ENCODE results near the gene TRIP10. TPM values are rescaled to one million over a fixed set of nuclear protein-coding genes. Genes with fewer than 3 reads are reported as not detected.
A peak's percentile ranks its signal among the peaks of the same experiment; 100 is the strongest.

Gene TRIP10
- polyA plus RNA-seq, 3 donors: 1.5 to 2.4 (median 1.9) TPM

GRCh38 chr19:6712231-6712630, 27.2 kb upstream of the TRIP10 start:
- no peak overlapping the region for H3K4me2 ChIP-seq (replicated peaks; ENCODE audit: extremely low read depth, low read length, poor library complexity, severe bottlenecking)
- H3K4me3 ChIP-seq (replicated peaks in 1 of 3; ENCODE audit: low read depth in 2 of 3, low read length in 3 of 3): no peak overlapping the region
- H3K9ac ChIP-seq (ENCODE audit: insufficient read depth, low read length, poor library complexity, severe bottlenecking): no peak overlapping the region
- no peaks in the 10 kb centered on the region for H3K36me3 Mint-ChIP-seq
- no peaks in the 10 kb centered on the region for H3K4me1 ChIP-seq (ENCODE audit: control insufficient read depth in 1 of 2, insufficient read depth in 2 of 2, low read length in 2 of 2)
- no peaks in the 10 kb centered on the region for H3K79me2 ChIP-seq (ENCODE audit: insufficient read depth, low read length)
- H3K27ac ChIP-seq (ENCODE audit: low read depth in 1 of 2, low read length in 2 of 2): no peak overlapping the region
- WGBS (ENCODE audit: insufficient coverage): 96% methylated on average over 13 of the region's 16 CpGs
- no peaks in the 10 kb centered on the region for H3K9me3 ChIP-seq (replicated peaks in 1 of 2; ENCODE audit: control insufficient read depth in 1 of 2, insufficient read depth in 1 of 2, low read length in 2 of 2)
- H3K27ac Mint-ChIP-seq: no peak overlapping the region
- H3K4me3 Mint-ChIP-seq: no peak overlapping the region
- no peak for DNase-seq
- H3K36me3 ChIP-seq (replicated peaks in 1 of 2; ENCODE audit: control insufficient read depth in 1 of 2, insufficient read depth in 2 of 2, low read length in 2 of 2): no peaks in the 10 kb centered on the region
- TF ChIP-seq, protein P1, sequence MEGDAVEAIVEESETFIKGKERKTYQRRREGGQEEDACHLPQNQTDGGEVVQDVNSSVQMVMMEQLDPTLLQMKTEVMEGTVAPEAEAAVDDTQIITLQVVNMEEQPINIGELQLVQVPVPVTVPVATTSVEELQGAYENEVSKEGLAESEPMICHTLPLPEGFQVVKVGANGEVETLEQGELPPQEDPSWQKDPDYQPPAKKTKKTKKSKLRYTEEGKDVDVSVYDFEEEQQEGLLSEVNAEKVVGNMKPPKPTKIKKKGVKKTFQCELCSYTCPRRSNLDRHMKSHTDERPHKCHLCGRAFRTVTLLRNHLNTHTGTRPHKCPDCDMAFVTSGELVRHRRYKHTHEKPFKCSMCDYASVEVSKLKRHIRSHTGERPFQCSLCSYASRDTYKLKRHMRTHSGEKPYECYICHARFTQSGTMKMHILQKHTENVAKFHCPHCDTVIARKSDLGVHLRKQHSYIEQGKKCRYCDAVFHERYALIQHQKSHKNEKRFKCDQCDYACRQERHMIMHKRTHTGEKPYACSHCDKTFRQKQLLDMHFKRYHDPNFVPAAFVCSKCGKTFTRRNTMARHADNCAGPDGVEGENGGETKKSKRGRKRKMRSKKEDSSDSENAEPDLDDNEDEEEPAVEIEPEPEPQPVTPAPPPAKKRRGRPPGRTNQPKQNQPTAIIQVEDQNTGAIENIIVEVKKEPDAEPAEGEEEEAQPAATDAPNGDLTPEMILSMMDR (IDR thresholded peaks at IDR 0.05): no peak
- peaks cover 0 to 12% (median 0%) of the 10 kb centered on the region in 7 donors for H3K9me3 Mint-ChIP-seq
- peaks cover 9% of the 10 kb centered on the region for H3K4me1 Mint-ChIP-seq
- H4K20me1 ChIP-seq (ENCODE audit: insufficient read depth, low read length): no peaks in the 10 kb centered on the region
- H3K27me3 Mint-ChIP-seq (ENCODE audit: low read depth in 3 of 3): peaks cover 42 to 56% (median 48%) of the 10 kb centered on the region in 3 donors
- no peak overlapping the region for H2AFZ ChIP-seq (ENCODE audit: insufficient read depth, low read depth, low read length, poor library complexity, severe bottlenecking)
- intact Hi-C loops (cut with micrococcal nuclease): loop anchor here in 1 of 2 donors (5.0 kb wide), 1 partner anchor 80 kb away; no protein-coding TSS in a partner anchor
- H3K27me3 ChIP-seq (ENCODE audit: control insufficient read depth in 2 of 2, insufficient read depth in 2 of 2, low read length in 2 of 2): peaks cover 3 to 33% of the 10 kb centered on the region in 2 donors

GRCh38 chr19:6712692-6713670, 26.5 kb upstream of the TRIP10 start:
- Mint-ChIP-seq H3K4me3 (no peak overlapping the region), H3K4me1 (peaks cover 9% of the 10 kb centered on the region), H3K27me3 (ENCODE audit: low read depth in 3 of 3) (peaks cover 45 to 57% (median 48%) of the 10 kb centered on the region in 3 donors), H3K9me3 (peaks cover 0 to 12% (median 0%) of the 10 kb centered on the region in 7 donors), H3K36me3 (no peaks in the 10 kb centered on the region), H3K27ac (peak overlapping the region in 1 of 7 donors; percentile 52)
- Histone ChIP-seq H3K9ac (ENCODE audit: insufficient read depth, low read length, poor library complexity, severe bottlenecking) (no peak overlapping the region), H3K27ac (ENCODE audit: low read depth in 1 of 2, low read length in 2 of 2) (no peak overlapping the region), H3K27me3 (ENCODE audit: control insufficient read depth in 2 of 2, insufficient read depth in 2 of 2, low read length in 2 of 2) (peaks cover 3 to 33% of the 10 kb centered on the region in 2 donors), H3K9me3 (replicated peaks in 1 of 2; ENCODE audit: control insufficient read depth in 1 of 2, insufficient read depth in 1 of 2, low read length in 2 of 2) (no peaks in the 10 kb centered on the region), H3K36me3 (replicated peaks in 1 of 2; ENCODE audit: control insufficient read depth in 1 of 2, insufficient read depth in 2 of 2, low read length in 2 of 2) (no peaks in the 10 kb centered on the region), H3K4me3 (replicated peaks in 1 of 3; ENCODE audit: low read depth in 2 of 3, low read length in 3 of 3) (no peak overlapping the region), H3K4me2 (replicated peaks; ENCODE audit: extremely low read depth, low read length, poor library complexity, severe bottlenecking) (no peak overlapping the region), H2AFZ (ENCODE audit: insufficient read depth, low read depth, low read length, poor library complexity, severe bottlenecking) (no peak overlapping the region), H3K4me1 (ENCODE audit: control insufficient read depth in 1 of 2, insufficient read depth in 2 of 2, low read length in 2 of 2) (no peaks in the 10 kb centered on the region), H4K20me1 (ENCODE audit: insufficient read depth, low read length) (no peaks in the 10 kb centered on the region), H3K79me2 (ENCODE audit: insufficient read depth, low read length) (no peaks in the 10 kb centered on the region)
- no peak for DNase-seq
- TF ChIP-seq, protein P1 (IDR thresholded peaks at IDR 0.05): no peak
- intact Hi-C loops (cut with micrococcal nuclease): loop anchor here in 1 of 2 donors (5.0 kb wide), 1 partner anchor 81 kb away; no protein-coding TSS in a partner anchor
- 97% methylated on average over 14 of the region's 20 CpGs for WGBS (ENCODE audit: insufficient coverage)
